ENCODE data around the gene USP4.

USP4 gene

GRCh38 chr3:49270156-49270500 is 69.7 kb downstream of the USP4 start:
- no peak overlapping the region for H3K4me3 ChIP-seq (ENCODE audit: control insufficient read depth, low read depth, low read length)
- DNase-seq (ENCODE audit: low read depth), result no peak
- TF ChIP-seq CTCF (conservative IDR thresholded peaks at IDR 0.05; ENCODE audit: control insufficient read depth, insufficient read depth, low read depth, low read length), result no peak

GRCh38 chr3:49269443-49270155 is 70.3 kb downstream of the USP4 start:
- TF ChIP-seq CTCF (conservative IDR thresholded peaks at IDR 0.05; ENCODE audit: control insufficient read depth, insufficient read depth, low read depth, low read length), result no peak
- H3K4me3 ChIP-seq (ENCODE audit: control insufficient read depth, low read depth, low read length), result no peak overlapping the region
- DNase-seq (ENCODE audit: low read depth), result no peak

- TF ChIP-seq CTCF (conservative IDR thresholded peaks at IDR 0.05; ENCODE audit: control insufficient read depth, insufficient read depth, low read depth, low read length), result no peak
- no peak overlapping the region for H3K4me3 ChIP-seq (ENCODE audit: control insufficient read depth, low read depth, low read length)
- DNase-seq (ENCODE audit: low read depth), result no peak
Measured at GRCh38 chr3:49266410-49267095, 73.3 kb downstream of the USP4 start.

GRCh38 chr3:49265661-49266386 is 74.0 kb downstream of the USP4 start:
- no peak for DNase-seq (ENCODE audit: low read depth)
- no peak overlapping the region for H3K4me3 ChIP-seq (ENCODE audit: control insufficient read depth, low read depth, low read length)
- no peak for TF ChIP-seq CTCF (conservative IDR thresholded peaks at IDR 0.05; ENCODE audit: control insufficient read depth, insufficient read depth, low read depth, low read length)

- no peak for TF ChIP-seq CTCF (conservative IDR thresholded peaks at IDR 0.05; ENCODE audit: control insufficient read depth, insufficient read depth, low read depth, low read length)
- no peak overlapping the region for H3K4me3 ChIP-seq (ENCODE audit: control insufficient read depth, low read depth, low read length)
- peak; percentile 43 for DNase-seq (ENCODE audit: low read depth)
Measured at GRCh38 chr3:49263159-49263889, 76.5 kb downstream of the USP4 start.

GRCh38 chr3:49260806-49261324 is 79.0 kb downstream of the USP4 start:
- no peak overlapping the region for H3K4me3 ChIP-seq (ENCODE audit: control insufficient read depth, low read depth, low read length)
- DNase-seq (ENCODE audit: low read depth), result peak; percentile 45
- no peak for TF ChIP-seq CTCF (conservative IDR thresholded peaks at IDR 0.05; ENCODE audit: control insufficient read depth, insufficient read depth, low read depth, low read length)

Measured in fibroblast of mammary gland (primary cell).